Measurements from ENCODE around the gene PLVAP.

DNA sequence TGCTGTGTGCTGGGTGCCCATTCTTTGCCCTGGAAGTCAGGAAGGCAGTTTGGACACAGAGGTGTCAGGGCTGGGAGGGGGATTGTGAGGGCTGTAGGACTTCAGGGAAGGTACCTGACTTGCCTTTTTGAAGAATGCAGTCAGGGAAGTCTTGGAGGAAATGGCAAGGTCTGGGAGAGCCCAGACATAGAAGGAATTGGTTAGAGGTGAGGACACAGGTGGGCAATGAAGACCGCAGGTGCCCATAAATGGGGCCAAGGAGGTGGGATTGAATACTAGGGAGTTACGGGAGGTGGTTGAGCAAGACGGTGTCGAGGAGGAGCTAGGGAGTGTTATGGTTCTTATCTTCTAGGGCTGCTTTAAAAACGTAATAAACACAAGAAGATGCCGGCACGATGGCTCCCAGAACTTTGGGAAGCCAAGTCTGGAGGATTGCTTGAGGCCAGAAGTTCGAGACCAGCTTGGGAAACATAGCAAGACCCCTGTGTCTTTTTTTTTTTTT lies 69.2 kb downstream of the PLVAP start:
- TF ChIP-seq TAF1 (IDR thresholded peaks at IDR 0.05; ENCODE audit: control insufficient read depth, extremely low read depth, insufficient read depth, low read length, severe bottlenecking) (no peak), SP2 (IDR thresholded peaks at IDR 0.05; ENCODE audit: extremely low read depth, low read depth, low read length, poor library complexity, severe bottlenecking) (no peak), FIP1L1 (IDR thresholded peaks at IDR 0.05; ENCODE audit: low read depth, low read length, poor library complexity, severe bottlenecking) (no peak), POLR2A (conservative IDR thresholded peaks at IDR 0.05) (no peak), TBL1XR1 (IDR thresholded peaks at IDR 0.05; ENCODE audit: low read length in 2 of 2) (no peak)
- TF ChIP-seq, protein P1, sequence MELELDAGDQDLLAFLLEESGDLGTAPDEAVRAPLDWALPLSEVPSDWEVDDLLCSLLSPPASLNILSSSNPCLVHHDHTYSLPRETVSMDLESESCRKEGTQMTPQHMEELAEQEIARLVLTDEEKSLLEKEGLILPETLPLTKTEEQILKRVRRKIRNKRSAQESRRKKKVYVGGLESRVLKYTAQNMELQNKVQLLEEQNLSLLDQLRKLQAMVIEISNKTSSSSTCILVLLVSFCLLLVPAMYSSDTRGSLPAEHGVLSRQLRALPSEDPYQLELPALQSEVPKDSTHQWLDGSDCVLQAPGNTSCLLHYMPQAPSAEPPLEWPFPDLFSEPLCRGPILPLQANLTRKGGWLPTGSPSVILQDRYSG (tag; conservative IDR thresholded peaks at IDR 0.05; ENCODE audit: low read depth), result no peak
- TF ChIP-seq, protein P2, sequence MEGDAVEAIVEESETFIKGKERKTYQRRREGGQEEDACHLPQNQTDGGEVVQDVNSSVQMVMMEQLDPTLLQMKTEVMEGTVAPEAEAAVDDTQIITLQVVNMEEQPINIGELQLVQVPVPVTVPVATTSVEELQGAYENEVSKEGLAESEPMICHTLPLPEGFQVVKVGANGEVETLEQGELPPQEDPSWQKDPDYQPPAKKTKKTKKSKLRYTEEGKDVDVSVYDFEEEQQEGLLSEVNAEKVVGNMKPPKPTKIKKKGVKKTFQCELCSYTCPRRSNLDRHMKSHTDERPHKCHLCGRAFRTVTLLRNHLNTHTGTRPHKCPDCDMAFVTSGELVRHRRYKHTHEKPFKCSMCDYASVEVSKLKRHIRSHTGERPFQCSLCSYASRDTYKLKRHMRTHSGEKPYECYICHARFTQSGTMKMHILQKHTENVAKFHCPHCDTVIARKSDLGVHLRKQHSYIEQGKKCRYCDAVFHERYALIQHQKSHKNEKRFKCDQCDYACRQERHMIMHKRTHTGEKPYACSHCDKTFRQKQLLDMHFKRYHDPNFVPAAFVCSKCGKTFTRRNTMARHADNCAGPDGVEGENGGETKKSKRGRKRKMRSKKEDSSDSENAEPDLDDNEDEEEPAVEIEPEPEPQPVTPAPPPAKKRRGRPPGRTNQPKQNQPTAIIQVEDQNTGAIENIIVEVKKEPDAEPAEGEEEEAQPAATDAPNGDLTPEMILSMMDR (IDR thresholded peaks at IDR 0.05 in 2 of 3, conservative IDR thresholded peaks at IDR 0.05 in 1 of 3; ENCODE audit: insufficient read depth in 2 of 3, low read depth in 1 of 3, low read length in 3 of 3), result no peak
- TF ChIP-seq, protein P3, sequence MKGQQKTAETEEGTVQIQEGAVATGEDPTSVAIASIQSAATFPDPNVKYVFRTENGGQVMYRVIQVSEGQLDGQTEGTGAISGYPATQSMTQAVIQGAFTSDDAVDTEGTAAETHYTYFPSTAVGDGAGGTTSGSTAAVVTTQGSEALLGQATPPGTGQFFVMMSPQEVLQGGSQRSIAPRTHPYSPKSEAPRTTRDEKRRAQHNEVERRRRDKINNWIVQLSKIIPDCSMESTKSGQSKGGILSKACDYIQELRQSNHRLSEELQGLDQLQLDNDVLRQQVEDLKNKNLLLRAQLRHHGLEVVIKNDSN (CRISPR knock-in tag; IDR thresholded peaks at IDR 0.05), result no peak

Measured in K562 (cell line).